Lower leg skin (tissue), 3 donors: ENCODE results near the gene SMAD5.

ENCODE experiments used
- CTCF ChIP-seq, 3 donors: fragments of 450-650 bp; IDR thresholded peaks; one replicate each; pipeline ENCODE4 v1.5.1; 2016; ENCODE audit warnings: antibody characterized with exemption in 3 of 3, mild to moderate bottlenecking in 3 of 3, moderate library complexity in 2 of 3
- POLR2A ChIP-seq, 2 donors: fragments of 450-650 bp; IDR thresholded peaks; one replicate each; pipeline ENCODE4 v1.6.1; 2016 to 2017; ENCODE audit warnings: antibody characterized with exemption in 2 of 2, mild to moderate bottlenecking in 1 of 2, moderate library complexity in 1 of 2

- TF ChIP-seq CTCF (IDR thresholded peaks at IDR 0.05) (no peak), POLR2A (IDR thresholded peaks at IDR 0.05) (no peak)
These were observed 63.6 kb downstream of the SMAD5 start for GRCh38 chr5:136195971-136196820.
